Measurements from ENCODE around the gene AAGAB.

The AAGAB gene

GRCh38 chr15:67274236-67274635 is 19.8 kb upstream of the AAGAB start:
- TF ChIP-seq POLR2AphosphoS5 (IDR thresholded peaks at IDR 0.05; ENCODE audit: low read depth, low read length) (no peak), SIN3A (IDR thresholded peaks at IDR 0.05; ENCODE audit: borderline replicate concordance, insufficient read depth, low read length) (no peak), REST (IDR thresholded peaks at IDR 0.05; ENCODE audit: insufficient read depth in 1 of 2, low read depth in 2 of 2, low read length in 2 of 2) (no peak), FOXP2 (optimal IDR thresholded peaks at IDR 0.05; ENCODE audit: borderline replicate concordance, extremely low read depth, extremely low read length, insufficient read depth) (no peak), TAF1 (IDR thresholded peaks at IDR 0.05; ENCODE audit: borderline replicate concordance, insufficient read depth, low read length) (no peak)

- TF ChIP-seq TAF1 (IDR thresholded peaks at IDR 0.05; ENCODE audit: borderline replicate concordance, insufficient read depth, low read length) (no peak), FOXP2 (optimal IDR thresholded peaks at IDR 0.05; ENCODE audit: borderline replicate concordance, extremely low read depth, extremely low read length, insufficient read depth) (no peak), SIN3A (IDR thresholded peaks at IDR 0.05; ENCODE audit: borderline replicate concordance, insufficient read depth, low read length) (no peak), POLR2AphosphoS5 (IDR thresholded peaks at IDR 0.05; ENCODE audit: low read depth, low read length) (no peak), REST (IDR thresholded peaks at IDR 0.05; ENCODE audit: insufficient read depth in 1 of 2, low read depth in 2 of 2, low read length in 2 of 2) (no peak)
Measured at GRCh38 chr15:67267951-67268941, 13.8 kb upstream of the AAGAB start.

GRCh38 chr15:67267440-67267839 is 13.0 kb upstream of the AAGAB start:
- TF ChIP-seq TAF1 (IDR thresholded peaks at IDR 0.05; ENCODE audit: borderline replicate concordance, insufficient read depth, low read length) (no peak), REST (IDR thresholded peaks at IDR 0.05; ENCODE audit: insufficient read depth in 1 of 2, low read depth in 2 of 2, low read length in 2 of 2) (no peak), SIN3A (IDR thresholded peaks at IDR 0.05; ENCODE audit: borderline replicate concordance, insufficient read depth, low read length) (no peak)

- TF ChIP-seq TAF1 (IDR thresholded peaks at IDR 0.05; ENCODE audit: borderline replicate concordance, insufficient read depth, low read length) (no peak), POLR2AphosphoS5 (IDR thresholded peaks at IDR 0.05; ENCODE audit: low read depth, low read length) (no peak), SIN3A (IDR thresholded peaks at IDR 0.05; ENCODE audit: borderline replicate concordance, insufficient read depth, low read length) (no peak), FOXP2 (optimal IDR thresholded peaks at IDR 0.05; ENCODE audit: borderline replicate concordance, extremely low read depth, extremely low read length, insufficient read depth) (no peak), REST (IDR thresholded peaks at IDR 0.05; ENCODE audit: insufficient read depth in 1 of 2, low read depth in 2 of 2, low read length in 2 of 2) (no peak)
Measured at GRCh38 chr15:67266870-67267269, 12.4 kb upstream of the AAGAB start.
